ENCODE results near the gene FLNB. TPM values are rescaled to one million over a fixed set of nuclear protein-coding genes. Genes with fewer than 3 reads are reported as not detected.

The FLNB gene
- total and polyA plus RNA-seq, 9 of the 15 experiments (the other 6 are each of a cell fraction or from before 2014, with no cell fraction given), result 9.4 to 48.1 (median 25.6) TPM

DNA sequence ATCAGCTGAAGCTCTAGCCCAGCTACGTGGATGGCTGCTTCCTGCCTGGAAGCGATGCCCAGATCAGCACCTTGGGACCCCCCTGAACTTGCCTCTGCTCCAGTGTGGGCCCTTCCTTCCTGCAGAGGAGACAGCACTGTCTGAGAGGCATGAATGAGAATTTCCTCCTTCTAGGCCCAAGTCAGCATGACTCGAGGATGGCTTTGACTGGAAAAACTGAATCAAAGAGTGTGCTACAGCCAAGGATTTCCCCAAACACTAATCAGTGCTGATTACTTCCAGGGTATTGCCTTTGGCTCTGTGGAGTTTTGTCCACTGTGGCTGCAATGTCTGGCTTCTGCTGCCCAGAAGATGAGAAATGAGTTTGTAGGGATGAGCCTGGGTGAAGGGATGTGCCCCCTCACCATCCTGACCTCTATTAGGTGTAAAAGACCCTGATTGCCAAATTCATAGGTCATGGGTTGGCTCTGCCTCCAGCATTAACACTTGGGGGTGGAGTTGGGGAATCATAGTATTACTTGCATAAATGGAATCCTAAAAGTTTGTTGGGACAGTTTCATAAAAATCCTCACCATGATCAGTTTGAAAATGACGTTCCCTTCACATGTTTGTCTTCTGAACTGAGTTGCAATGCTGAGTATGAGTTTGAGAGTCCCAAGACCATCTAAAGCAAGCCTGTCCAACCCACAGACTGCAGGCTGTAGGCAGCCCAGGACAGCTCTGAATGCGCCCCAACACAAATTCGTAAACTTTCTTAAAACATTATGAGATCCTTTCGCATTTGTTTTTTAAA is 36.7 kb downstream of the FLNB start:
- TF ChIP-seq GABPB2 (CRISPR knock-in tag; conservative IDR thresholded peaks at IDR 0.05), result no peak
- no peak for TF ChIP-seq HDAC8 (tag; IDR thresholded peaks at IDR 0.05)
- TF ChIP-seq HCFC1 (IDR thresholded peaks at IDR 0.05; ENCODE audit: low read depth, low read length), result no peak
- TF ChIP-seq, protein P1, sequence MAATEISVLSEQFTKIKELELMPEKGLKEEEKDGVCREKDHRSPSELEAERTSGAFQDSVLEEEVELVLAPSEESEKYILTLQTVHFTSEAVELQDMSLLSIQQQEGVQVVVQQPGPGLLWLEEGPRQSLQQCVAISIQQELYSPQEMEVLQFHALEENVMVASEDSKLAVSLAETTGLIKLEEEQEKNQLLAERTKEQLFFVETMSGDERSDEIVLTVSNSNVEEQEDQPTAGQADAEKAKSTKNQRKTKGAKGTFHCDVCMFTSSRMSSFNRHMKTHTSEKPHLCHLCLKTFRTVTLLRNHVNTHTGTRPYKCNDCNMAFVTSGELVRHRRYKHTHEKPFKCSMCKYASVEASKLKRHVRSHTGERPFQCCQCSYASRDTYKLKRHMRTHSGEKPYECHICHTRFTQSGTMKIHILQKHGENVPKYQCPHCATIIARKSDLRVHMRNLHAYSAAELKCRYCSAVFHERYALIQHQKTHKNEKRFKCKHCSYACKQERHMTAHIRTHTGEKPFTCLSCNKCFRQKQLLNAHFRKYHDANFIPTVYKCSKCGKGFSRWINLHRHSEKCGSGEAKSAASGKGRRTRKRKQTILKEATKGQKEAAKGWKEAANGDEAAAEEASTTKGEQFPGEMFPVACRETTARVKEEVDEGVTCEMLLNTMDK (IDR thresholded peaks at IDR 0.05; ENCODE audit: borderline replicate concordance, insufficient read depth, low read depth, low read length, poor library complexity, severe bottlenecking), result no peak
- TF ChIP-seq CBFA2T2 (conservative IDR thresholded peaks at IDR 0.05), result no peak
- TF ChIP-seq KAT2B (IDR thresholded peaks at IDR 0.05; ENCODE audit: low read depth, low read length), result no peak
- TF ChIP-seq, protein P2, sequence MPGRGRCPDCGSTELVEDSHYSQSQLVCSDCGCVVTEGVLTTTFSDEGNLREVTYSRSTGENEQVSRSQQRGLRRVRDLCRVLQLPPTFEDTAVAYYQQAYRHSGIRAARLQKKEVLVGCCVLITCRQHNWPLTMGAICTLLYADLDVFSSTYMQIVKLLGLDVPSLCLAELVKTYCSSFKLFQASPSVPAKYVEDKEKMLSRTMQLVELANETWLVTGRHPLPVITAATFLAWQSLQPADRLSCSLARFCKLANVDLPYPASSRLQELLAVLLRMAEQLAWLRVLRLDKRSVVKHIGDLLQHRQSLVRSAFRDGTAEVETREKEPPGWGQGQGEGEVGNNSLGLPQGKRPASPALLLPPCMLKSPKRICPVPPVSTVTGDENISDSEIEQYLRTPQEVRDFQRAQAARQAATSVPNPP (IDR thresholded peaks at IDR 0.05; ENCODE audit: borderline replicate concordance, insufficient read depth, insufficient read length), result no peak
- DNase-seq (ENCODE audit: extremely low read depth in 1 of 4, low spot score in 3 of 4) (no peak), FAIRE-seq (no peak), ATAC-seq (no peak)
- no peak overlapping the region for H2AFZ ChIP-seq (ENCODE audit: low read depth, low read length)
- H4K20me1 ChIP-seq (replicated peaks; ENCODE audit: control insufficient read depth, insufficient read depth, low read length), result no peaks in the 10 kb centered on the region
- H3K27ac ChIP-seq (ENCODE audit: extremely low read depth, low read depth, low read length), result no peak overlapping the region
- H3K9me1 ChIP-seq (ENCODE audit: control insufficient read depth, insufficient read depth, low read length), result no peaks in the 10 kb centered on the region
- no peak overlapping the region for H3K4me3 ChIP-seq
- peaks cover 41% of the 10 kb centered on the region for H3K79me2 ChIP-seq (ENCODE audit: control insufficient read depth, insufficient read depth, low read length)
- 79% methylated on average over 6 of the region's 7 CpGs for WGBS (ENCODE audit: insufficient coverage, low coverage, missing lambda C conversion rate)
- peaks cover 1 to 13% of the 10 kb centered on the region in 2 experiments; a peak in 4 of 5 replicates for H3K4me1 ChIP-seq (replicated peaks in 1 of 2; ENCODE audit: control insufficient read depth in 2 of 2, insufficient read depth in 2 of 2, low read length in 2 of 2)
- H3K36me3 ChIP-seq (ENCODE audit: control insufficient read depth, insufficient read depth, low read length), result no peaks in the 10 kb centered on the region
- H3K9me3 ChIP-seq (replicated peaks; ENCODE audit: control insufficient read depth, insufficient read depth, low read depth, low read length), result no peaks in the 10 kb centered on the region
- POLR2A ChIA-PET, result interaction anchor here (0.6 to 1.6 kb wide), 4 partner anchors 9 to 34 kb away, joined by 3 read pairs; no protein-coding TSS in a partner anchor
- H3K9ac ChIP-seq (ENCODE audit: insufficient read depth in 1 of 2, low read depth in 2 of 2, low read length in 2 of 2), result no peak overlapping the region
- in situ Hi-C loops (cut with MboI) (no loop called here), intact Hi-C loops (cut with micrococcal nuclease) (no loop called here)
- CTCF ChIA-PET (ENCODE audit: low intra/inter-chr PET ratio), result no interaction called here
- no TSS peak for BruUV-seq (replicated peaks)
- H3K27me3 ChIP-seq (ENCODE audit: control insufficient read depth in 2 of 2, insufficient read depth in 2 of 2, low read length in 2 of 2), result no peaks in the 10 kb centered on the region
- no peak overlapping the region for H3K4me2 ChIP-seq (ENCODE audit: insufficient read depth, low read length)

Data from K562 (cell line).